ENCODE measurements around the gene COP1. TPM values are rescaled to one million over a fixed set of nuclear protein-coding genes. Genes with fewer than 3 reads are reported as not detected.
"Not testable (repeated sequence)": the region's sequence is repeated elsewhere in the genome, so short reads cannot be mapped to it uniquely, and the experiment has no call there.

Gene COP1
- total RNA-seq, 1 donor, result 64.8 TPM

DNA sequence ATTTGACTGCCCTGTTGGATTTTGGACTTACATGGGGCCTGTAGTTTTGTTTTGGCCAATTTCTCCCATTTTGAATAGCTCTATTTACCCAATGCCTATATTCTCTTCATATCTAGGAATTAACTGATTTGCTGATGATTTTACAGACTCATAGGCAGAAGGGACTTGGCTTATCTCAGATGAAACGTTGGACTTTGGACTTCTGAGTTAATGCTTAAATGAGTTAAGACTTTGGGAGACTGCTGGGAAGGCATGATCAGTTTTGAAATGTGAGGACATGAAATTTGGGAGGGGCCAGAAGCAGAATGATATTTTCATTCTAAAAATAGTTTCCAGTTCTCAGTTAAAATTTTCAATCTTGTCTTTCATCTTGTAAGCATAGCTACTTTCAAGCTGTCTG, 222.3 kb downstream of the COP1 start:
- Histone ChIP-seq H3K27ac (ENCODE audit: low read depth, low read length) (no peak overlapping the region), H3K79me2 (ENCODE audit: insufficient read depth, low read length) (no peaks in the 10 kb centered on the region), H4K20me1 (ENCODE audit: insufficient read depth, low read length) (no peaks in the 10 kb centered on the region), H3K4me3 (ENCODE audit: insufficient read depth, low read length) (no peak overlapping the region), H3K9me3 (ENCODE audit: low read depth, low read length) (no peaks in the 10 kb centered on the region), H3K4me2 (ENCODE audit: insufficient read depth, low read length) (no peak overlapping the region), H2AFZ (ENCODE audit: low read length) (no peak overlapping the region), H3K27me3 (ENCODE audit: insufficient read depth, low read length) (no peaks in the 10 kb centered on the region), H3K4me1 (ENCODE audit: insufficient read depth, low read length) (peaks cover 2% of the 10 kb centered on the region), H3K36me3 (ENCODE audit: insufficient read depth, low read length) (peaks cover 28% of the 10 kb centered on the region)
- TF ChIP-seq, protein P1, sequence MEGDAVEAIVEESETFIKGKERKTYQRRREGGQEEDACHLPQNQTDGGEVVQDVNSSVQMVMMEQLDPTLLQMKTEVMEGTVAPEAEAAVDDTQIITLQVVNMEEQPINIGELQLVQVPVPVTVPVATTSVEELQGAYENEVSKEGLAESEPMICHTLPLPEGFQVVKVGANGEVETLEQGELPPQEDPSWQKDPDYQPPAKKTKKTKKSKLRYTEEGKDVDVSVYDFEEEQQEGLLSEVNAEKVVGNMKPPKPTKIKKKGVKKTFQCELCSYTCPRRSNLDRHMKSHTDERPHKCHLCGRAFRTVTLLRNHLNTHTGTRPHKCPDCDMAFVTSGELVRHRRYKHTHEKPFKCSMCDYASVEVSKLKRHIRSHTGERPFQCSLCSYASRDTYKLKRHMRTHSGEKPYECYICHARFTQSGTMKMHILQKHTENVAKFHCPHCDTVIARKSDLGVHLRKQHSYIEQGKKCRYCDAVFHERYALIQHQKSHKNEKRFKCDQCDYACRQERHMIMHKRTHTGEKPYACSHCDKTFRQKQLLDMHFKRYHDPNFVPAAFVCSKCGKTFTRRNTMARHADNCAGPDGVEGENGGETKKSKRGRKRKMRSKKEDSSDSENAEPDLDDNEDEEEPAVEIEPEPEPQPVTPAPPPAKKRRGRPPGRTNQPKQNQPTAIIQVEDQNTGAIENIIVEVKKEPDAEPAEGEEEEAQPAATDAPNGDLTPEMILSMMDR (IDR thresholded peaks at IDR 0.05; ENCODE audit: extremely low read depth, low read depth, low read length), result no peak
- no peak for DNase-seq (ENCODE audit: insufficient read length, low spot score, missing footprints)

DNA sequence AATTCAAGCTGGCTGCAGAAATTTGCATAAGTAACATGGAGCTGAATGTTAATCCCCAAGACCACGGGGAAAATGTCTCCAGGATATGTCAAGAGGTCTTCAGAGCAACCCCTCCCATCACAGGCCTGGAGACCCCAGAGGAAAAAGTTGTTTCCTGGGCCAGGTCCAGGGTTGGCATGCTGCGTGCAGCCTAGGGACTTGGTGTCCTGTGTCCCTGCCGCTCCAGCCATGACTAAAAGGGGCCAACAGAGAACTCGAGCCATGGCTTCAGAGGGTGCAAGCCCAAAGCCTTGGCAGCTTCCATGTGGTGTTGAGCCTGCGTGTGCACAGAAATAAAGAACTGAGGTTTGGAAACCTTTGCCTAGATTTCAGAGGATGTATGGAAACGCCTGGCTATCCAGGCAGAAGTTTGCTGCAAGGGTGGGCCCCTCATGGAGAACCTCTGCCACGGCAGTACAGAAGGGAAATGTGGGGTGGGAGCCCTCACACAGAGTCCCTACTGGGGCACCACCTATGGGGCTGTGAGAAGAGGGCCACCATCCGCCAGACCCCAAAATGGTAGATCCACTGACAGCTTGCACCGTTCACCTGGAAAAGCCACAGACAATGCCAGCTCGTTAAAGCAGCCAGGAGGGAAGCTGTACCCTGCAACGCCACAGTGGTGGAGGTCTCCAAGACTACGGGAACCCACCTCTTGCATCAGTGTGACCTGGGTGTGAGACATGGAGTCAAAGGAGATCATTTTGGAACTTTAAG, 222.9 kb downstream of the COP1 start:
- Histone ChIP-seq H3K79me2 (ENCODE audit: insufficient read depth, low read length) (no peaks in the 10 kb centered on the region), H3K4me2 (ENCODE audit: insufficient read depth, low read length) (no peak overlapping the region), H3K27ac (ENCODE audit: low read depth, low read length) (no peak overlapping the region), H4K20me1 (ENCODE audit: insufficient read depth, low read length) (no peaks in the 10 kb centered on the region), H2AFZ (ENCODE audit: low read length) (no peak overlapping the region), H3K4me3 (ENCODE audit: insufficient read depth, low read length) (no peak overlapping the region), H3K4me1 (ENCODE audit: insufficient read depth, low read length) (peaks cover 8% of the 10 kb centered on the region), H3K27me3 (ENCODE audit: insufficient read depth, low read length) (no peaks in the 10 kb centered on the region), H3K36me3 (ENCODE audit: insufficient read depth, low read length) (peaks cover 28% of the 10 kb centered on the region), H3K9me3 (ENCODE audit: low read depth, low read length) (no peaks in the 10 kb centered on the region)
- TF ChIP-seq, protein P1 (IDR thresholded peaks at IDR 0.05; ENCODE audit: extremely low read depth, low read depth, low read length), result no peak
- DNase-seq (ENCODE audit: insufficient read length, low spot score, missing footprints), result no peak

DNA sequence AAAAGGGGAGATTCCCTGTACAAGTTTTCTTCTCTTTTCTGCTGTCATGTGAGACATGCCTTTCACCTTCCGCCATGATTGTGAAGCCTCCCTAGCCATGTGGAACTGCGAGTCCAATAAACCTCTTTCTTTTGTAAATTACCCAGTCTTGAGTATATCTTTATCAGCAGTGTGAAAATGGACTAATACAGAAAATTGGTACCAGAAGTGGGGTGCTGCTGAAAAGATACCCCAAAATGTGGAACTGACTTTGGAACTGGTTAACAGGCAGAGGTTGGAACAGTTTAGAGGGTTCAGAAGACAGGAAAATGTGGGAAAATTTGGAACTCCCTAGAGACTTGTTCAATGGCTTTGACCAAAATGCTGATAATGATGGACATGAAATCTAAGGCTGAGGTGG, 223.7 kb downstream of the COP1 start:
- H2AFZ ChIP-seq (ENCODE audit: low read length); H4K20me1 ChIP-seq (ENCODE audit: insufficient read depth, low read length); H3K27ac ChIP-seq (ENCODE audit: low read depth, low read length); H3K27me3 ChIP-seq (ENCODE audit: insufficient read depth, low read length); H3K9me3 ChIP-seq (ENCODE audit: low read depth, low read length); H3K79me2 ChIP-seq (ENCODE audit: insufficient read depth, low read length); H3K4me2 ChIP-seq (ENCODE audit: insufficient read depth, low read length); DNase-seq (ENCODE audit: insufficient read length, low spot score, missing footprints); H3K4me3 ChIP-seq (ENCODE audit: insufficient read depth, low read length): not testable (repeated sequence)
- Histone ChIP-seq H3K4me1 (ENCODE audit: insufficient read depth, low read length) (peaks cover 15% of the 10 kb centered on the region), H3K36me3 (ENCODE audit: insufficient read depth, low read length) (peaks cover 28% of the 10 kb centered on the region)

DNA sequence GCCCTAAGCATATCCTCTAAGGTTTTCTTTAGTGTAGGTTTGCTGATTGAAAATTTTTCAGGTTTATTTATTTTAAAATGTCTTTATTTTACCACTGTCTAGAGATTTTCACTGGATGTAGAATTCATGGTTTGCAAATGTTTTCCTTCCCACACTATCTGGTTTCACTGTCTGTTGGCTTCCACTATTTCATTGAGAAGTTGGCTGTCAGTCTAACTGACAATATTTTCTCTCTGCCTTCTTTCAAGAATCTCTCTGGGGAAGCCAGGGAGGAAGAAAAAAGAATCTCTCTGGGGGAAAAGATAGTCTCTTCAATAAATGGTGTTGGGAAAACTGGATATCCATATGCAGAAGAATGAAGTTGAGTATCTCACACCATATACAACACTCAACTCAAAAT, 226.0 kb downstream of the COP1 start:
- DNase-seq (ENCODE audit: insufficient read length, low spot score, missing footprints), result no peak
- H3K4me3 ChIP-seq (ENCODE audit: insufficient read depth, low read length), result no peak overlapping the region
- H3K9me3 ChIP-seq (ENCODE audit: low read depth, low read length), result no peaks in the 10 kb centered on the region
- H3K4me1 ChIP-seq (ENCODE audit: insufficient read depth, low read length), result peaks cover 32% of the 10 kb centered on the region
- H2AFZ ChIP-seq (ENCODE audit: low read length), result no peak overlapping the region
- TF ChIP-seq, protein P1 (IDR thresholded peaks at IDR 0.05; ENCODE audit: extremely low read depth, low read depth, low read length), result no peak
- H3K4me2 ChIP-seq (ENCODE audit: insufficient read depth, low read length), result no peak overlapping the region
- H3K27ac ChIP-seq (ENCODE audit: low read depth, low read length), result no peak overlapping the region
- peaks cover 28% of the 10 kb centered on the region for H3K36me3 ChIP-seq (ENCODE audit: insufficient read depth, low read length)
- no peaks in the 10 kb centered on the region for H3K79me2 ChIP-seq (ENCODE audit: insufficient read depth, low read length)
- H4K20me1 ChIP-seq (ENCODE audit: insufficient read depth, low read length), result no peaks in the 10 kb centered on the region
- H3K27me3 ChIP-seq (ENCODE audit: insufficient read depth, low read length), result no peaks in the 10 kb centered on the region

All from osteoblast (primary cell).